ENCODE results near the gene RANBP9.

GRCh38 chr6:13605634-13606033, 106.0 kb downstream of the RANBP9 start:
- TF ChIP-seq POLR2AphosphoS5 (IDR thresholded peaks at IDR 0.05; ENCODE audit: low read depth, low read length) (no peak), SIN3A (IDR thresholded peaks at IDR 0.05; ENCODE audit: borderline replicate concordance, insufficient read depth, low read length) (no peak), FOXP2 (optimal IDR thresholded peaks at IDR 0.05; ENCODE audit: borderline replicate concordance, extremely low read depth, extremely low read length, insufficient read depth) (no peak)

Data from PFSK-1 (cell line).